H9 (cell line): ENCODE data around the gene NFASC. TPM values are rescaled to one million over a fixed set of nuclear protein-coding genes. Genes with fewer than 3 reads are reported as not detected.

Experiments used
- DNase-seq: peaks from one replicate; pipeline ENCODE4 v3.0.0-alpha.2; 2017
- H2AFZ ChIP-seq: one replicate; pipeline ENCODE4 v1.6.1; 2013; ENCODE audit warnings: mild to moderate bottlenecking, low read length, control low read depth, moderate library complexity
- H2AK5ac ChIP-seq: 2 replicates; pipeline ENCODE4 v1.6.1; 2013; ENCODE audit warnings: low read length, control low read depth, mixed read lengths; ENCODE audit not compliant: insufficient read length
- H2BK120ac ChIP-seq: one replicate; pipeline ENCODE4 v1.6.1; 2013; ENCODE audit warnings: low read depth, mild to moderate bottlenecking, low read length, control low read depth, inconsistent platforms; ENCODE audit not compliant: poor library complexity, severe bottlenecking
- H2BK12ac ChIP-seq: 2 replicates; pipeline ENCODE4 v1.6.1; 2013; ENCODE audit warnings: low read length, control low read depth, mixed read lengths, low read depth; ENCODE audit not compliant: insufficient read length
- H2BK15ac ChIP-seq: 2 replicates; pipeline ENCODE4 v1.6.1; 2013; ENCODE audit warnings: low read depth, low read length, control low read depth
- H2BK20ac ChIP-seq: one replicate; pipeline ENCODE4 v1.6.1; 2013; ENCODE audit warnings: low read depth, mild to moderate bottlenecking, low read length, control low read depth, inconsistent platforms; ENCODE audit not compliant: poor library complexity, severe bottlenecking
- H2BK5ac ChIP-seq: 2 replicates; pipeline ENCODE4 v1.6.1; 2013; ENCODE audit warnings: low read length, control low read depth, mixed read lengths; ENCODE audit not compliant: insufficient read length
- H3K14ac ChIP-seq: 2 replicates; pipeline ENCODE4 v1.6.1; 2013; ENCODE audit warnings: low read length, control low read depth; ENCODE audit not compliant: insufficient read depth
- H3K18ac ChIP-seq: 2 replicates; pipeline ENCODE4 v1.6.1; 2013; ENCODE audit warnings: low read depth, mild to moderate bottlenecking, mixed read lengths, low read length, control low read depth; ENCODE audit not compliant: insufficient read length
- H3K23ac ChIP-seq: 2 replicates; pipeline ENCODE4 v1.6.1; 2013; ENCODE audit warnings: low read length, control low read depth, mixed read lengths, low read depth; ENCODE audit not compliant: insufficient read length
- H3K23me2 ChIP-seq: 2 replicates; pipeline ENCODE4 v1.6.1; 2013; ENCODE audit warnings: low read depth, mild to moderate bottlenecking, mixed read lengths, low read length, control low read depth; ENCODE audit not compliant: insufficient read length, poor library complexity, severe bottlenecking
- H3K27ac ChIP-seq: 2 replicates; pipeline ENCODE4 v1.5.1; 2013; ENCODE audit warnings: low read length, control low read depth, mixed read lengths, low read depth; ENCODE audit not compliant: insufficient read length
- H3K27me3 ChIP-seq: 2 replicates; pipeline ENCODE4 v1.6.1; 2013; ENCODE audit warnings: low read length, control low read depth, inconsistent platforms; ENCODE audit not compliant: insufficient read depth
- H3K4ac ChIP-seq: 2 replicates; pipeline ENCODE4 v1.6.1; 2013; ENCODE audit warnings: low read depth, mild to moderate bottlenecking, control low read depth, inconsistent platforms, low read length, moderate library complexity
- H3K4me1 ChIP-seq: 2 replicates; pipeline ENCODE4 v1.6.1; 2013; ENCODE audit warnings: low read length, control low read depth, inconsistent platforms; ENCODE audit not compliant: insufficient read depth
- H3K4me2 ChIP-seq: 2 replicates; pipeline ENCODE4 v1.6.1; 2013; ENCODE audit warnings: low read length, control low read depth, mixed read lengths; ENCODE audit not compliant: insufficient read length, insufficient read depth
- H3K56ac ChIP-seq: 2 replicates; pipeline ENCODE4 v1.6.1; 2013; ENCODE audit warnings: low read depth, mild to moderate bottlenecking, mixed read lengths, low read length, control low read depth; ENCODE audit not compliant: insufficient read length
- H3K79me1 ChIP-seq: 2 replicates; pipeline ENCODE4 v1.6.1; 2013; ENCODE audit warnings: low read depth, mild to moderate bottlenecking, moderate library complexity, low read length, control low read depth, inconsistent platforms; ENCODE audit not compliant: insufficient read depth, poor library complexity, severe bottlenecking
- H3K79me2 ChIP-seq: 2 replicates; pipeline ENCODE4 v1.6.1; 2013; ENCODE audit warnings: low read length, control low read depth, inconsistent platforms; ENCODE audit not compliant: insufficient read depth
- H3K9ac ChIP-seq: 2 replicates; pipeline ENCODE4 v1.6.1; 2013; ENCODE audit warnings: low read length, control low read depth, mixed read lengths; ENCODE audit not compliant: insufficient read length; ENCODE audit errors: extremely low read depth
- H3K9me3 ChIP-seq: one replicate; pipeline ENCODE4 v1.6.1; 2013; ENCODE audit warnings: low read depth, low read length, inconsistent platforms; ENCODE audit not compliant: control insufficient read depth
- H3T11ph ChIP-seq: one replicate; pipeline ENCODE4 v1.6.1; 2013; ENCODE audit warnings: mild to moderate bottlenecking, low read length, control low read depth, inconsistent platforms
- H4K20me1 ChIP-seq: one replicate; pipeline ENCODE4 v1.6.1; 2013; ENCODE audit not compliant: control insufficient read depth, insufficient read length, insufficient read depth
- H4K5ac ChIP-seq: 2 replicates; pipeline ENCODE4 v1.6.1; 2013; ENCODE audit warnings: low read depth, mild to moderate bottlenecking, mixed read lengths, low read length, control low read depth; ENCODE audit not compliant: insufficient read length
- H4K8ac ChIP-seq: replicated peaks from 2 replicates; pipeline ENCODE4 v1.6.1; 2013; ENCODE audit warnings: low read length, control low read depth, mixed read lengths, low read depth; ENCODE audit not compliant: insufficient read length
- H4K91ac ChIP-seq: 2 replicates; pipeline ENCODE4 v1.6.1; 2013; ENCODE audit warnings: low read depth, mild to moderate bottlenecking, moderate library complexity, mixed read lengths, low read length, control low read depth; ENCODE audit not compliant: insufficient read length
- H3K27ac Mint-ChIP-seq, 3 experiments: 2 replicates in 2 of 3; 3 replicates in 1 of 3; pipeline ENCODE4 v1.8.0; 2020 to 2021; ENCODE audit warnings: mixed read lengths in 3 of 3, mild to moderate bottlenecking in 1 of 3, moderate library complexity in 1 of 3
- H3K27me3 Mint-ChIP-seq: 2 replicates; pipeline ENCODE4 v1.8.0; 2021; ENCODE audit warnings: low read depth, mild to moderate bottlenecking, moderate library complexity, mixed read lengths
- H3K36me3 Mint-ChIP-seq, 3 experiments: 2 replicates in 2 of 3; 3 replicates in 1 of 3; pipeline ENCODE4 v1.8.0; 2020 to 2021; ENCODE audit warnings: low read depth in 3 of 3, mixed read lengths in 3 of 3; ENCODE audit not compliant: insufficient read depth in 1 of 3
- H3K4me1 Mint-ChIP-seq, 2 experiments: 2 replicates each; pipeline ENCODE4 v1.8.0; 2020; ENCODE audit warnings: mixed read lengths in 2 of 2
- H3K4me3 Mint-ChIP-seq, 2 experiments: 2 replicates in 1 of 2; 3 replicates in 1 of 2; pipeline ENCODE4 v1.8.0; 2020 to 2021; ENCODE audit warnings: mild to moderate bottlenecking in 2 of 2, mixed read lengths in 2 of 2, moderate library complexity in 1 of 2
- H3K9me3 Mint-ChIP-seq, 2 experiments: 2 replicates in 1 of 2; 3 replicates in 1 of 2; pipeline ENCODE4 v1.8.0; 2020; ENCODE audit warnings: mild to moderate bottlenecking in 2 of 2, mixed read lengths in 2 of 2, moderate library complexity in 1 of 2
- CTCF ChIP-seq: fragments of 200-600 bp; sonication (generic); conservative IDR thresholded peaks from 3 replicates; pipeline ENCODE4 v1.8.0; 2021; ENCODE audit warnings: antibody characterized with exemption, mild to moderate bottlenecking
- WGBS: extraction: QIAGEN DNeasy Blood & Tissue Kit; methylation state at CpG from one replicate; pipeline ENCODE4 v1.1.7; 2013; ENCODE audit warnings: missing lambda C conversion rate, low lambda C conversion rate, mixed read lengths; ENCODE audit not compliant: insufficient read length; ENCODE audit errors: extremely low coverage; 5-methylcytosine and 5-hydroxymethylcytosine counted together
- total RNA-seq: library from RNA; stranded (reverse); gene quantifications from 2 replicates; pipeline ENCODE4 v1.2.1, GENCODE V29; 2021

The NFASC gene
- total RNA-seq, 1 experiment from 2014 or later, result 5.0 TPM

GRCh38 chr1:204873176-204873575 lies 2.5 kb downstream of the NFASC start:
- H2BK12ac ChIP-seq, result no peak overlapping the region
- no peaks in the 10 kb centered on the region; a peak in 2 of 7 replicates for H3K36me3 Mint-ChIP-seq

More at GRCh38 chr1:204873176-204873575, 2.5 kb downstream of the NFASC start:
- H3T11ph ChIP-seq, result no peak overlapping the region
- H2BK20ac ChIP-seq, result no peak overlapping the region
- Mint-ChIP-seq H3K9me3 (no peaks in the 10 kb centered on the region; a peak in 1 of 5 replicates), H3K4me3 (no peak overlapping the region), H3K27ac (no peak overlapping the region), H3K4me1 (peaks cover 32 to 38% of the 10 kb centered on the region in 2 experiments), H3K27me3 (no peaks in the 10 kb centered on the region; the same call in 1 of the 2 replicates)
- H2BK120ac ChIP-seq, result no peak overlapping the region
- H3K23ac ChIP-seq, result no peak overlapping the region
- H3K79me1 ChIP-seq, result no peaks in the 10 kb centered on the region
- H2AK5ac ChIP-seq, result no peak overlapping the region
- no peak for TF ChIP-seq CTCF
- no peak overlapping the region for H3K9ac ChIP-seq
- H2BK5ac ChIP-seq, result no peak overlapping the region
- WGBS, result no CpG with 5 or more reads among the region's 2 CpGs
- no peak overlapping the region for H2AFZ ChIP-seq
- H3K56ac ChIP-seq, result no peak overlapping the region
- no peak overlapping the region for H3K14ac ChIP-seq
- H3K4ac ChIP-seq, result no peak overlapping the region
- H4K5ac ChIP-seq, result no peak overlapping the region
- no peak overlapping the region for H3K18ac ChIP-seq
- H3K79me2 ChIP-seq, result no peaks in the 10 kb centered on the region
- no peak overlapping the region for H3K27ac ChIP-seq
- H4K91ac ChIP-seq, result no peak overlapping the region
- DNase-seq, result no peak
- no peak overlapping the region for H2BK15ac ChIP-seq
- H3K9me3 ChIP-seq, result no peaks in the 10 kb centered on the region
- H4K8ac ChIP-seq, result no peak overlapping the region
- no peaks in the 10 kb centered on the region for H4K20me1 ChIP-seq
- H3K4me2 ChIP-seq, result no peak overlapping the region
- H3K23me2 ChIP-seq, result no peaks in the 10 kb centered on the region
- H3K4me1 ChIP-seq, result peaks cover 10% of the 10 kb centered on the region; the same call in 1 of the 2 replicates
- no peaks in the 10 kb centered on the region for H3K27me3 ChIP-seq
